Suprapubic skin (tissue), 4 donors: ENCODE results near the gene TNFRSF25.

Experiments used
- POLR2A ChIP-seq, 2 donors: fragments of 450-650 bp; IDR thresholded peaks; one replicate each; pipeline ENCODE4 v1.6.1; 2017; ENCODE audit warnings: antibody characterized with exemption in 2 of 2, mild to moderate bottlenecking in 2 of 2, moderate library complexity in 2 of 2
- POLR2AphosphoS5 ChIP-seq, 3 donors: sonication (generic); formaldehyde crosslinking; IDR thresholded peaks; one replicate each; pipeline ENCODE4 v1.6.1; 2017; ENCODE audit warnings: antibody characterized with exemption in 3 of 3
- TF ChIP-seq, protein P1 (sequence below), 2 donors: fragments of 200-600 bp in 1 of 2; fragments of 450-650 bp in 1 of 2; sonication (generic) in 1 of 2; IDR thresholded peaks; one replicate each; pipeline ENCODE4 v1.5.1; 2016 to 2019; ENCODE audit warnings: antibody characterized with exemption in 2 of 2, mild to moderate bottlenecking in 1 of 2, moderate library complexity in 1 of 2

DNA sequence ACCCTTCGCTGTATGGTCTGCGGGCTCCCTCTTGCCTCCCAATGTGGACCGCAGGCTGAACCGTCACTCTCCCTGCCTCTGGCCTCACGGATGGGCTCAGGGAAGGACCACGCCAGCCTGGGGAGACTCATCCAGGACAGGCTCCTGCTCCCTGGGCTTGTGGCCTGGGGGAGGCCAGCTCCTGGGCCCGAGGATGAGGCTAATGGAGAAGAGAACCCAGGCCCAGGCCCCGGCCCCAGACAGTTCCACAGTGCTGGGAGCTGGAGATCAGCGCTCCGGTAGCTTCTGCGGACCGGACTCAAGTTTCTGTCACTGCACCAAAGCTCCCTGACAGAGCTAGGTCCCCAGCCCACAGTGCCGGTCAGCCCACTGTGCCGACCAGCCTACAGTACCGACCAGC is 38.9 kb upstream of the TNFRSF25 start:
- TF ChIP-seq, protein P1, sequence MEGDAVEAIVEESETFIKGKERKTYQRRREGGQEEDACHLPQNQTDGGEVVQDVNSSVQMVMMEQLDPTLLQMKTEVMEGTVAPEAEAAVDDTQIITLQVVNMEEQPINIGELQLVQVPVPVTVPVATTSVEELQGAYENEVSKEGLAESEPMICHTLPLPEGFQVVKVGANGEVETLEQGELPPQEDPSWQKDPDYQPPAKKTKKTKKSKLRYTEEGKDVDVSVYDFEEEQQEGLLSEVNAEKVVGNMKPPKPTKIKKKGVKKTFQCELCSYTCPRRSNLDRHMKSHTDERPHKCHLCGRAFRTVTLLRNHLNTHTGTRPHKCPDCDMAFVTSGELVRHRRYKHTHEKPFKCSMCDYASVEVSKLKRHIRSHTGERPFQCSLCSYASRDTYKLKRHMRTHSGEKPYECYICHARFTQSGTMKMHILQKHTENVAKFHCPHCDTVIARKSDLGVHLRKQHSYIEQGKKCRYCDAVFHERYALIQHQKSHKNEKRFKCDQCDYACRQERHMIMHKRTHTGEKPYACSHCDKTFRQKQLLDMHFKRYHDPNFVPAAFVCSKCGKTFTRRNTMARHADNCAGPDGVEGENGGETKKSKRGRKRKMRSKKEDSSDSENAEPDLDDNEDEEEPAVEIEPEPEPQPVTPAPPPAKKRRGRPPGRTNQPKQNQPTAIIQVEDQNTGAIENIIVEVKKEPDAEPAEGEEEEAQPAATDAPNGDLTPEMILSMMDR (IDR thresholded peaks at IDR 0.05), result no peak
- no peak for TF ChIP-seq POLR2AphosphoS5 (IDR thresholded peaks at IDR 0.05)
- TF ChIP-seq POLR2A (IDR thresholded peaks at IDR 0.05), result no peak
